ENCODE data around the gene PTPRN2.

GRCh38 chr7:157566631-157567006, 1021.0 kb downstream of the PTPRN2 start:
- TF ChIP-seq POLR2A (IDR thresholded peaks at IDR 0.05), result no peak
- no peak for TF ChIP-seq CTCF (IDR thresholded peaks at IDR 0.05)
